H1 (cell line): ENCODE measurements around the gene MICA. TPM values are rescaled to one million over a fixed set of nuclear protein-coding genes. Genes with fewer than 3 reads are reported as not detected.

Experiments used
- GABPA ChIP-seq: IDR thresholded peaks from 2 replicates; pipeline ENCODE4 v1.6.1; 2011; ENCODE audit warnings: mild to moderate bottlenecking, low read length, moderate library complexity, borderline replicate concordance; ENCODE audit not compliant: insufficient read depth
- KDM4A ChIP-seq: IDR thresholded peaks from one replicate; pipeline ENCODE4 v1.7.1; 2012; ENCODE audit warnings: low read depth, mild to moderate bottlenecking, moderate library complexity, low read length, inconsistent platforms; ENCODE audit not compliant: severe bottlenecking
- SP1 ChIP-seq: IDR thresholded peaks from 2 replicates; pipeline ENCODE4 v1.6.1; 2011; ENCODE audit warnings: low read depth, low read length
- polyA plus RNA-seq, 7 experiments: library from polyadenylated mRNA; depleted of rRNA in 3 of 7; stranded (reverse) in 5 of 7; unstranded in 2 of 7; fragments of >200 nt in 5 of 7; fragments of 200-250 nt in 2 of 7; gene quantifications; 1 replicate in 5 of 7; 2 replicates in 1 of 7; 4 replicates in 1 of 7; pipeline versions ENCODE4 v1.2.1 to v1.2.3, GENCODE V29; 2011 to 2013; ENCODE audit warnings: missing spikeins in 2 of 7, mixed read lengths in 2 of 7
- total RNA-seq: library from RNA; stranded (reverse); fragmentation: NEBNext Ultra II Directional; extraction: Animal tissue kit (Norgen Biotek cat#: 25700); gene quantifications from 2 replicates; pipeline ENCODE4 v1.2.1, GENCODE V29; 2021

Gene MICA
- total and polyA plus RNA-seq, 2 of the 8 experiments (the other 6 are each of a cell fraction or from before 2014, with no cell fraction given), result 12.5 to 16.3 TPM

GRCh38 chr6:31383149-31383548 lies 20.2 kb upstream of the MICA start (continued):
- no peak for TF ChIP-seq GABPA
- TF ChIP-seq SP1, result no peak
- TF ChIP-seq KDM4A, result no peak
